ENCODE results near the gene TDRD9.
"Not testable (repeated sequence)": the region's sequence is repeated elsewhere in the genome, so short reads cannot be mapped to it uniquely, and the experiment has no call there.

The TDRD9 gene

GRCh38 chr14:103925316-103925715 is 2.9 kb upstream of the TDRD9 start:
- no peak for DNase-seq (ENCODE audit: low spot score)

GRCh38 chr14:103927566-103927965 is 690 bp upstream of the TDRD9 start:
- no peak for DNase-seq (ENCODE audit: low spot score)

- DNase-seq (ENCODE audit: low spot score): no peak
Measured at GRCh38 chr14:103930051-103930604, 1.9 kb downstream of the TDRD9 start.

GRCh38 chr14:103931422-103931821 is 3.2 kb downstream of the TDRD9 start:
- DNase-seq (ENCODE audit: low spot score): no peak

GRCh38 chr14:103932791-103933490 is 4.7 kb downstream of the TDRD9 start:
- no peak for DNase-seq (ENCODE audit: low spot score)

- no peak for DNase-seq (ENCODE audit: low spot score)
Measured at GRCh38 chr14:103935102-103935501, 6.8 kb downstream of the TDRD9 start.

GRCh38 chr14:103941462-103941861 is 13.2 kb downstream of the TDRD9 start:
- no peak for DNase-seq (ENCODE audit: low spot score)

- DNase-seq (ENCODE audit: low spot score): no peak
Measured at GRCh38 chr14:103941973-103942736, 13.9 kb downstream of the TDRD9 start, which contains the start of gene RD3L. TSS of gene RD3L (minus strand) at chr14:103942529. CDS start at chr14:103941695, 834 bp downstream.

GRCh38 chr14:103943673-103944072 is 15.4 kb downstream of the TDRD9 start:
- no peak for DNase-seq (ENCODE audit: low spot score)

- no peak for DNase-seq (ENCODE audit: low spot score)
Measured at GRCh38 chr14:103946975-103947374, 18.7 kb downstream of the TDRD9 start.

GRCh38 chr14:103948442-103948841 is 20.2 kb downstream of the TDRD9 start:
- no peak for DNase-seq (ENCODE audit: low spot score)

- no peak for DNase-seq (ENCODE audit: low spot score)
Measured at GRCh38 chr14:103949131-103949790, 21.0 kb downstream of the TDRD9 start.

- no peak for DNase-seq (ENCODE audit: low spot score)
Measured at GRCh38 chr14:103960457-103961055, 32.3 kb downstream of the TDRD9 start.

GRCh38 chr14:103961928-103962578 is 33.8 kb downstream of the TDRD9 start:
- DNase-seq (ENCODE audit: low spot score): no peak

GRCh38 chr14:103966631-103967030 is 38.4 kb downstream of the TDRD9 start:
- DNase-seq (ENCODE audit: low spot score): no peak

- no peak for DNase-seq (ENCODE audit: low spot score)
Measured at GRCh38 chr14:103969961-103970360, 41.7 kb downstream of the TDRD9 start.

GRCh38 chr14:103973354-103973753 is 45.1 kb downstream of the TDRD9 start:
- DNase-seq (ENCODE audit: low spot score): no peak

- no peak for DNase-seq (ENCODE audit: low spot score)
Measured at GRCh38 chr14:103974575-103974974, 46.3 kb downstream of the TDRD9 start.

- not testable (repeated sequence) for DNase-seq (ENCODE audit: low spot score)
Measured at GRCh38 chr14:103980623-103981238, 52.5 kb downstream of the TDRD9 start.

- DNase-seq (ENCODE audit: low spot score): no peak
Measured at GRCh38 chr14:103984196-103984595, 55.9 kb downstream of the TDRD9 start.

- DNase-seq (ENCODE audit: low spot score): no peak
Measured at GRCh38 chr14:103989034-103989433, 60.8 kb downstream of the TDRD9 start.

All from putamen (tissue), 1 donor.